HepG2 (cell line): ENCODE measurements around the gene HEBP1. TPM values are rescaled to one million over a fixed set of nuclear protein-coding genes. Genes with fewer than 3 reads are reported as not detected.
A peak's percentile ranks its signal among the peaks of the same experiment; 100 is the strongest.

Source experiments
- ATAC-seq: fragments of 200-7000 bp; cut with Tn5 transposase; 3 replicates; pipeline ENCODE4 v1.9.1; 2020; ENCODE audit warnings: mild to moderate bottlenecking, moderate library complexity
- BruUV-seq: library from RNA; stranded (reverse); fragments of 400-500 nt; replicated peaks from 2 replicates; lab custom pipeline; 2021; lab: Mats Ljungman, UMichigan
- CTCF ChIA-PET: fragments of 300-600 bp; formaldehyde crosslinking; extraction: SDS; loops from one replicate; lab custom pipeline; 2021; ENCODE audit warnings: low total read pairs, inconsistent platforms, low intra/inter-chr PET ratio; lab: Yijun Ruan, JAX
- POLR2A ChIA-PET: fragments of 350-600 bp; sonication (Branson Sonifier 250); formaldehyde crosslinking; loops from one replicate; lab custom pipeline; 2020; ENCODE audit warnings: antibody characterized with exemption, inconsistent platforms; lab: Yijun Ruan, JAX
- DNase-seq: peaks from one replicate; pipeline ENCODE4 v3.0.0-alpha.2; 2015; ENCODE audit warnings: low spot score
- FAIRE-seq: peaks from 3 replicates; lab custom pipeline; 2011; peaks lifted over from hg19 to GRCh38; lab: Jason Lieb, UNC
- H2AFZ ChIP-seq: one replicate; pipeline ENCODE4 v1.6.1; 2011; ENCODE audit warnings: low read length, inconsistent platforms
- H3K27ac ChIP-seq: fragments of 300-600 bp; 3 replicates; pipeline ENCODE4 v1.8.0; 2011; ENCODE audit warnings: mixed run types, mild to moderate bottlenecking, mixed read lengths, low read length, inconsistent platforms; ENCODE audit not compliant: insufficient read depth; ENCODE audit errors: extremely low read length
- H3K27me3 ChIP-seq, 2 experiments: fragments of 200-600 bp in 1 of 2; 2 replicates in 1 of 2; 3 replicates in 1 of 2; pipeline versions ENCODE4 v1.6.0 to v1.8.0; 2011; ENCODE audit warnings: low read length in 2 of 2, mild to moderate bottlenecking in 2 of 2, moderate library complexity in 2 of 2, inconsistent platforms in 1 of 2; ENCODE audit not compliant: insufficient read depth in 2 of 2, control insufficient read depth in 1 of 2
- H3K36me3 ChIP-seq, 2 experiments: fragments of 200-600 bp in 1 of 2; replicated peaks in 1 of 2; 2 replicates in 1 of 2; 3 replicates in 1 of 2; pipeline versions ENCODE4 v1.5.1 to v1.8.0; 2011; ENCODE audit warnings: low read length in 2 of 2, inconsistent platforms in 1 of 2; ENCODE audit not compliant: insufficient read depth in 2 of 2, control insufficient read depth in 1 of 2
- H3K4me1 ChIP-seq: 2 replicates; pipeline ENCODE4 v1.5.1; 2012; ENCODE audit warnings: low read length, inconsistent platforms; ENCODE audit not compliant: insufficient read depth
- H3K4me2 ChIP-seq: 2 replicates; pipeline ENCODE4 v1.6.0; 2011; ENCODE audit warnings: low read depth, low read length, inconsistent platforms
- H3K4me3 ChIP-seq, 3 experiments: fragments of 200-600 bp in 1 of 3; sonication (generic), shearing (Covaris generic) in 1 of 3; replicated peaks in 1 of 3; 2 replicates each; pipeline ENCODE4 v1.5.1; 2011 to 2016; ENCODE audit warnings: low read length in 3 of 3, inconsistent platforms in 2 of 3, low read depth in 2 of 3, mild to moderate bottlenecking in 2 of 3, control low read depth in 1 of 3, mixed read lengths in 1 of 3; ENCODE audit not compliant: insufficient read depth in 1 of 3
- H3K79me2 ChIP-seq: one replicate; pipeline ENCODE4 v1.6.1; 2011; ENCODE audit warnings: low read length, inconsistent platforms; ENCODE audit not compliant: insufficient read depth
- H3K9ac ChIP-seq: 2 replicates; pipeline ENCODE4 v1.6.0; 2011; ENCODE audit warnings: mild to moderate bottlenecking, low read depth, low read length, inconsistent platforms; ENCODE audit not compliant: insufficient read depth
- H3K9me3 ChIP-seq: 2 replicates; pipeline ENCODE4 v1.5.1; 2012; ENCODE audit warnings: mild to moderate bottlenecking, low read length
- H4K20me1 ChIP-seq: 2 replicates; pipeline ENCODE4 v1.6.0; 2011; ENCODE audit warnings: inconsistent platforms, mild to moderate bottlenecking, low read length, moderate library complexity; ENCODE audit not compliant: insufficient read depth
- ARHGAP35 ChIP-seq: sonication (generic); formaldehyde crosslinking; IDR thresholded peaks from 2 replicates; pipeline ENCODE4 v1.9.0; 2022; ENCODE audit warnings: mild to moderate bottlenecking, inconsistent platforms, moderate library complexity, missing genetic modification reagents, borderline replicate concordance
- DNMT3B ChIP-seq: conservative IDR thresholded peaks from 2 replicates; pipeline ENCODE4 v1.6.1; 2016; ENCODE audit warnings: missing biosample characterization, control low read depth
- ESRRA ChIP-seq: sonication (generic); formaldehyde crosslinking; IDR thresholded peaks from 2 replicates; pipeline ENCODE4 v1.5.1; 2020; ENCODE audit warnings: mild to moderate bottlenecking, low read depth, missing genetic modification reagents
- HOXA9 ChIP-seq: sonication (generic); formaldehyde crosslinking; IDR thresholded peaks from 2 replicates; pipeline ENCODE4 v1.8.1; 2022; ENCODE audit warnings: missing genetic modification reagents, mild to moderate bottlenecking, moderate library complexity, borderline replicate concordance
- JARID2 ChIP-seq: sonication (generic); formaldehyde crosslinking; IDR thresholded peaks from 2 replicates; pipeline ENCODE4 v1.8.1; 2023; ENCODE audit warnings: missing genetic modification reagents, inconsistent platforms; ENCODE audit not compliant: insufficient replicate concordance
- PCBP1 ChIP-seq: fragments of 200-400 bp; formaldehyde crosslinking; IDR thresholded peaks from 2 replicates; pipeline ENCODE4 v1.6.1; 2017; ENCODE audit warnings: mild to moderate bottlenecking, low read depth, low read length, borderline replicate concordance
- PITX1 ChIP-seq: sonication (generic); formaldehyde crosslinking; IDR thresholded peaks from 2 replicates; pipeline ENCODE4 v1.5.1; 2020; ENCODE audit warnings: mild to moderate bottlenecking, missing genetic modification reagents
- RARA ChIP-seq: IDR thresholded peaks from 2 replicates; pipeline ENCODE4 v1.6.1; 2016; ENCODE audit warnings: missing genetic modification reagents, missing compliant biosample characterization
- ZC3H13 ChIP-seq: sonication (generic); formaldehyde crosslinking; IDR thresholded peaks from 2 replicates; pipeline ENCODE4 v1.8.1; 2023; ENCODE audit warnings: mild to moderate bottlenecking, missing genetic modification reagents, moderate library complexity
- ZFY ChIP-seq: sonication (generic); formaldehyde crosslinking; IDR thresholded peaks from 2 replicates; pipeline ENCODE4 v1.4.0; 2020; ENCODE audit warnings: missing genetic modification reagents
- ZNF496 ChIP-seq: sonication (generic); formaldehyde crosslinking; IDR thresholded peaks from 2 replicates; pipeline ENCODE4 v1.8.1; 2023; ENCODE audit warnings: mild to moderate bottlenecking, moderate library complexity, missing genetic modification reagents; ENCODE audit not compliant: insufficient replicate concordance
- WGBS: methylation state at CpG from one replicate; pipeline ENCODE4 v1.1.6; 2017; ENCODE audit warnings: low lambda C conversion rate; 5-methylcytosine and 5-hydroxymethylcytosine counted together
- in situ Hi-C: cut with HindIII; loops from 2 replicates; pipeline ENCODE4 v1.10.0; 2017; ENCODE audit warnings: low pct_unique_long_range_greater_than_20kb; ENCODE audit not compliant: extremely low pct_ligation_motif_present
- intact Hi-C: fragments of 100-400 bp; cut with micrococcal nuclease; formaldehyde crosslinking; loops from one replicate; pipeline ENCODE4 v1.10.0; 2022; ENCODE audit not compliant: unreplicated experiment
- polyA plus RNA-seq, 8 experiments: library from polyadenylated mRNA; depleted of rRNA in 3 of 8; stranded (reverse) in 7 of 8; unstranded in 1 of 8; fragments of >200 nt; fragmentation: Illumina TruSeq in 4 of 8; extraction: Trizol in 4 of 8; gene quantifications; 2 replicates each; pipeline versions ENCODE4 v1.2.1 to v1.2.3, GENCODE V29; 2011 to 2016; ENCODE audit warnings: low read depth in 4 of 8, missing spikeins in 1 of 8, mixed read lengths in 1 of 8; ENCODE audit not compliant: insufficient read depth in 1 of 8
- total RNA-seq, 5 experiments: library from RNA; depleted of rRNA; stranded (reverse); fragments of >200 nt; fragmentation: Illumina TruSeq; extraction: Trizol; gene quantifications; 2 replicates each; pipeline ENCODE4 v1.2.3, GENCODE V29; 2016; ENCODE audit warnings: low read depth in 1 of 5
- TF ChIP-seq, protein P1 (sequence below): sonication (generic); formaldehyde crosslinking; IDR thresholded peaks from 2 replicates; pipeline ENCODE4 v1.5.1; 2020; ENCODE audit warnings: mild to moderate bottlenecking, missing genetic modification reagents, moderate library complexity
- TF ChIP-seq, protein P2 (sequence below): sonication (generic); formaldehyde crosslinking; IDR thresholded peaks from 2 replicates; pipeline ENCODE4 v1.4.0; 2020; ENCODE audit warnings: missing genetic modification reagents
- TF ChIP-seq, protein P3 (sequence below): sonication (generic); formaldehyde crosslinking; IDR thresholded peaks from 2 replicates; pipeline ENCODE4 v1.4.0; 2020; ENCODE audit warnings: mild to moderate bottlenecking, missing genetic modification reagents
- TF ChIP-seq, protein P4 (sequence below): sonication (generic); formaldehyde crosslinking; IDR thresholded peaks from 2 replicates; pipeline ENCODE4 v1.4.0; 2020; ENCODE audit warnings: missing genetic modification reagents
- TF ChIP-seq, protein P5 (sequence below): sonication (generic); formaldehyde crosslinking; conservative IDR thresholded peaks from 2 replicates; pipeline ENCODE4 v1.4.0; 2020; ENCODE audit warnings: missing genetic modification reagents
- TF ChIP-seq, protein P6 (sequence below): sonication (generic); formaldehyde crosslinking; IDR thresholded peaks from 2 replicates; pipeline ENCODE4 v1.8.1; 2023; ENCODE audit warnings: mild to moderate bottlenecking, moderate library complexity, missing genetic modification reagents

HEBP1 gene
- total and polyA plus RNA-seq, 2 of the 13 experiments (the other 11 are each of a cell fraction or from before 2014, with no cell fraction given), result 7.8 to 9.4 TPM

DNA sequence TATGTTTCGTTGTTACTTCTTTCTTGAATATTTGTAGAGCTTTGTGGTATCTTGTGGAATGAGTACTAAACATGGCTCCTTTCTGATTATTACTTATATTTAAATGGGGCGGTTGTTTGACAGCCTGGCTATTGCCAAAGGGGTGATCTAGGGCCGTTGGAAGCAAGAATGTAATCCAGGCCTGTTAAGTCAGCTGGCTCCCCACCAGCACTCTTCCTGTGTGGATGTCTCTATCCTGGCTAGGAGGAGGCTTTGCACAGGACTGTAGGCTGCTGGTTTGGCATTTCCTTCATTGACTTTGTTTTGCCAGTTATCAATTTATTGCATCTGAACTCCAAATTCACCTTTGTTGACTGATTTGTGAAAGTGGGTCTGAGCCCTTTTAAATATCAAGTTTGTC, 49.8 kb upstream of the HEBP1 start:
- ATAC-seq (peak; percentile 59; the same call in 2 of the 3 replicates), FAIRE-seq (no peak), DNase-seq (no peak)
- Histone ChIP-seq H4K20me1 (no peaks in the 10 kb centered on the region), H3K27ac (no peak overlapping the region), H3K79me2 (no peaks in the 10 kb centered on the region), H3K4me1 (peaks cover 31% of the 10 kb centered on the region), H3K9me3 (peaks cover 5% of the 10 kb centered on the region), H3K4me2 (peak overlapping the region; percentile 41; the same call in 1 of the 2 replicates), H3K9ac (no peak overlapping the region), H3K36me3 (no peaks in the 10 kb centered on the region), H2AFZ (no peak overlapping the region), H3K27me3 (no peaks in the 10 kb centered on the region), H3K4me3 (no peak overlapping the region)
- CTCF ChIA-PET, result no interaction called here
- WGBS, result 48% methylated on average over 3 of the region's 3 CpGs
- TF ChIP-seq DNMT3B (CRISPR knock-in tag) (no peak), PCBP1 (no peak), ZC3H13 (CRISPR knock-in tag) (no peak), ZFY (CRISPR knock-in tag) (no peak), ESRRA (no peak), HOXA9 (CRISPR knock-in tag) (no peak), ZNF496 (CRISPR knock-in tag) (no peak), JARID2 (CRISPR knock-in tag) (no peak), ARHGAP35 (CRISPR knock-in tag) (no peak), PITX1 (CRISPR knock-in tag) (no peak), RARA (no peak)
- TF ChIP-seq, protein P1, sequence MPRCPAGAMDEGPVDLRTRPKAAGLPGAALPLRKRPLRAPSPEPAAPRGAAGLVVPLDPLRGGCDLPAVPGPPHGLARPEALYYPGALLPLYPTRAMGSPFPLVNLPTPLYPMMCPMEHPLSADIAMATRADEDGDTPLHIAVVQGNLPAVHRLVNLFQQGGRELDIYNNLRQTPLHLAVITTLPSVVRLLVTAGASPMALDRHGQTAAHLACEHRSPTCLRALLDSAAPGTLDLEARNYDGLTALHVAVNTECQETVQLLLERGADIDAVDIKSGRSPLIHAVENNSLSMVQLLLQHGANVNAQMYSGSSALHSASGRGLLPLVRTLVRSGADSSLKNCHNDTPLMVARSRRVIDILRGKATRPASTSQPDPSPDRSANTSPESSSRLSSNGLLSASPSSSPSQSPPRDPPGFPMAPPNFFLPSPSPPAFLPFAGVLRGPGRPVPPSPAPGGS (CRISPR knock-in tag), result no peak
- TF ChIP-seq, protein P2, sequence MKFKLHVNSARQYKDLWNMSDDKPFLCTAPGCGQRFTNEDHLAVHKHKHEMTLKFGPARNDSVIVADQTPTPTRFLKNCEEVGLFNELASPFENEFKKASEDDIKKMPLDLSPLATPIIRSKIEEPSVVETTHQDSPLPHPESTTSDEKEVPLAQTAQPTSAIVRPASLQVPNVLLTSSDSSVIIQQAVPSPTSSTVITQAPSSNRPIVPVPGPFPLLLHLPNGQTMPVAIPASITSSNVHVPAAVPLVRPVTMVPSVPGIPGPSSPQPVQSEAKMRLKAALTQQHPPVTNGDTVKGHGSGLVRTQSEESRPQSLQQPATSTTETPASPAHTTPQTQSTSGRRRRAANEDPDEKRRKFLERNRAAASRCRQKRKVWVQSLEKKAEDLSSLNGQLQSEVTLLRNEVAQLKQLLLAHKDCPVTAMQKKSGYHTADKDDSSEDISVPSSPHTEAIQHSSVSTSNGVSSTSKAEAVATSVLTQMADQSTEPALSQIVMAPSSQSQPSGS, result no peak
- TF ChIP-seq, protein P3, sequence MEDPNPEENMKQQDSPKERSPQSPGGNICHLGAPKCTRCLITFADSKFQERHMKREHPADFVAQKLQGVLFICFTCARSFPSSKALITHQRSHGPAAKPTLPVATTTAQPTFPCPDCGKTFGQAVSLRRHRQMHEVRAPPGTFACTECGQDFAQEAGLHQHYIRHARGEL (CRISPR knock-in tag), result no peak
- TF ChIP-seq, protein P4, sequence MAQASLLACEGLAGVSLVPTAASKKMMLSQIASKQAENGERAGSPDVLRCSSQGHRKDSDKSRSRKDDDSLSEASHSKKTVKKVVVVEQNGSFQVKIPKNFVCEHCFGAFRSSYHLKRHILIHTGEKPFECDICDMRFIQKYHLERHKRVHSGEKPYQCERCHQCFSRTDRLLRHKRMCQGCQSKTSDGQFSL (CRISPR knock-in tag), result no peak
- TF ChIP-seq, protein P5, sequence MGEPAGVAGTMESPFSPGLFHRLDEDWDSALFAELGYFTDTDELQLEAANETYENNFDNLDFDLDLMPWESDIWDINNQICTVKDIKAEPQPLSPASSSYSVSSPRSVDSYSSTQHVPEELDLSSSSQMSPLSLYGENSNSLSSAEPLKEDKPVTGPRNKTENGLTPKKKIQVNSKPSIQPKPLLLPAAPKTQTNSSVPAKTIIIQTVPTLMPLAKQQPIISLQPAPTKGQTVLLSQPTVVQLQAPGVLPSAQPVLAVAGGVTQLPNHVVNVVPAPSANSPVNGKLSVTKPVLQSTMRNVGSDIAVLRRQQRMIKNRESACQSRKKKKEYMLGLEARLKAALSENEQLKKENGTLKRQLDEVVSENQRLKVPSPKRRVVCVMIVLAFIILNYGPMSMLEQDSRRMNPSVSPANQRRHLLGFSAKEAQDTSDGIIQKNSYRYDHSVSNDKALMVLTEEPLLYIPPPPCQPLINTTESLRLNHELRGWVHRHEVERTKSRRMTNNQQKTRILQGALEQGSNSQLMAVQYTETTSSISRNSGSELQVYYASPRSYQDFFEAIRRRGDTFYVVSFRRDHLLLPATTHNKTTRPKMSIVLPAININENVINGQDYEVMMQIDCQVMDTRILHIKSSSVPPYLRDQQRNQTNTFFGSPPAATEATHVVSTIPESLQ (CRISPR knock-in tag), result no peak
- TF ChIP-seq, protein P6, sequence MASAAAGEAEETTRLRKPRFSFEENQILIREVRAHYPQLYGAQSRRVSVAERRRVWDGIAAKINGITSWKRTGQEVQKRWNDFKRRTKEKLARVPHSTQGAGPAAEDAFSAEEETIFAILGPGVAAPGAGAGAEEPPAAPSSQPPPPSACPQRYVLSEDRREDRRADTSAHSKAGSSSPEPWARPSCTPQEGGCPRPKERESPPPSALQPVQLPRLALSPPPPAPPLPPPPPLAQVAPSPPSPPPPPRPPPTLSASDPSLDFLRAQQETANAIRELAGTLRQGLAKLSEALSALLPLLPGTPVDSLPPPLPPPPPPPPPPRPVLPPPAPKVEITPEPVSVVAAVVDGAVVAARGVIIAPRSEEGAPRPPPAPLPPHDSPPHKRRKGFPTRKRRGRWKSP (CRISPR knock-in tag), result no peak
- in situ Hi-C loops (no loop called here), intact Hi-C loops (no loop called here)
- POLR2A ChIA-PET, result no interaction called here
- BruUV-seq, result no TSS peak
